H9 (cell line): ENCODE results near the gene NHS. TPM values are rescaled to one million over a fixed set of nuclear protein-coding genes. Genes with fewer than 3 reads are reported as not detected.

Experiments used
- DNase-seq: peaks from one replicate; pipeline ENCODE4 v3.0.0-alpha.2; 2017
- H2AFZ ChIP-seq: one replicate; pipeline ENCODE4 v1.6.1; 2013; ENCODE audit warnings: mild to moderate bottlenecking, low read length, control low read depth, moderate library complexity
- H2AK5ac ChIP-seq: 2 replicates; pipeline ENCODE4 v1.6.1; 2013; ENCODE audit warnings: low read length, control low read depth, mixed read lengths; ENCODE audit not compliant: insufficient read length
- H2BK120ac ChIP-seq: one replicate; pipeline ENCODE4 v1.6.1; 2013; ENCODE audit warnings: low read depth, mild to moderate bottlenecking, low read length, control low read depth, inconsistent platforms; ENCODE audit not compliant: poor library complexity, severe bottlenecking
- H2BK12ac ChIP-seq: 2 replicates; pipeline ENCODE4 v1.6.1; 2013; ENCODE audit warnings: low read length, control low read depth, mixed read lengths, low read depth; ENCODE audit not compliant: insufficient read length
- H2BK15ac ChIP-seq: 2 replicates; pipeline ENCODE4 v1.6.1; 2013; ENCODE audit warnings: low read depth, low read length, control low read depth
- H2BK20ac ChIP-seq: one replicate; pipeline ENCODE4 v1.6.1; 2013; ENCODE audit warnings: low read depth, mild to moderate bottlenecking, low read length, control low read depth, inconsistent platforms; ENCODE audit not compliant: poor library complexity, severe bottlenecking
- H2BK5ac ChIP-seq: 2 replicates; pipeline ENCODE4 v1.6.1; 2013; ENCODE audit warnings: low read length, control low read depth, mixed read lengths; ENCODE audit not compliant: insufficient read length
- H3K14ac ChIP-seq: 2 replicates; pipeline ENCODE4 v1.6.1; 2013; ENCODE audit warnings: low read length, control low read depth; ENCODE audit not compliant: insufficient read depth
- H3K18ac ChIP-seq: 2 replicates; pipeline ENCODE4 v1.6.1; 2013; ENCODE audit warnings: low read depth, mild to moderate bottlenecking, mixed read lengths, low read length, control low read depth; ENCODE audit not compliant: insufficient read length
- H3K23ac ChIP-seq: 2 replicates; pipeline ENCODE4 v1.6.1; 2013; ENCODE audit warnings: low read length, control low read depth, mixed read lengths, low read depth; ENCODE audit not compliant: insufficient read length
- H3K23me2 ChIP-seq: 2 replicates; pipeline ENCODE4 v1.6.1; 2013; ENCODE audit warnings: low read depth, mild to moderate bottlenecking, mixed read lengths, low read length, control low read depth; ENCODE audit not compliant: insufficient read length, poor library complexity, severe bottlenecking
- H3K27ac ChIP-seq: 2 replicates; pipeline ENCODE4 v1.5.1; 2013; ENCODE audit warnings: low read length, control low read depth, mixed read lengths, low read depth; ENCODE audit not compliant: insufficient read length
- H3K27me3 ChIP-seq: 2 replicates; pipeline ENCODE4 v1.6.1; 2013; ENCODE audit warnings: low read length, control low read depth, inconsistent platforms; ENCODE audit not compliant: insufficient read depth
- H3K4ac ChIP-seq: 2 replicates; pipeline ENCODE4 v1.6.1; 2013; ENCODE audit warnings: low read depth, mild to moderate bottlenecking, control low read depth, inconsistent platforms, low read length, moderate library complexity
- H3K4me1 ChIP-seq: 2 replicates; pipeline ENCODE4 v1.6.1; 2013; ENCODE audit warnings: low read length, control low read depth, inconsistent platforms; ENCODE audit not compliant: insufficient read depth
- H3K4me2 ChIP-seq: 2 replicates; pipeline ENCODE4 v1.6.1; 2013; ENCODE audit warnings: low read length, control low read depth, mixed read lengths; ENCODE audit not compliant: insufficient read length, insufficient read depth
- H3K56ac ChIP-seq: 2 replicates; pipeline ENCODE4 v1.6.1; 2013; ENCODE audit warnings: low read depth, mild to moderate bottlenecking, mixed read lengths, low read length, control low read depth; ENCODE audit not compliant: insufficient read length
- H3K79me1 ChIP-seq: 2 replicates; pipeline ENCODE4 v1.6.1; 2013; ENCODE audit warnings: low read depth, mild to moderate bottlenecking, moderate library complexity, low read length, control low read depth, inconsistent platforms; ENCODE audit not compliant: insufficient read depth, poor library complexity, severe bottlenecking
- H3K79me2 ChIP-seq: 2 replicates; pipeline ENCODE4 v1.6.1; 2013; ENCODE audit warnings: low read length, control low read depth, inconsistent platforms; ENCODE audit not compliant: insufficient read depth
- H3K9ac ChIP-seq: 2 replicates; pipeline ENCODE4 v1.6.1; 2013; ENCODE audit warnings: low read length, control low read depth, mixed read lengths; ENCODE audit not compliant: insufficient read length; ENCODE audit errors: extremely low read depth
- H3K9me3 ChIP-seq: one replicate; pipeline ENCODE4 v1.6.1; 2013; ENCODE audit warnings: low read depth, low read length, inconsistent platforms; ENCODE audit not compliant: control insufficient read depth
- H3T11ph ChIP-seq: one replicate; pipeline ENCODE4 v1.6.1; 2013; ENCODE audit warnings: mild to moderate bottlenecking, low read length, control low read depth, inconsistent platforms
- H4K20me1 ChIP-seq: one replicate; pipeline ENCODE4 v1.6.1; 2013; ENCODE audit not compliant: control insufficient read depth, insufficient read length, insufficient read depth
- H4K5ac ChIP-seq: 2 replicates; pipeline ENCODE4 v1.6.1; 2013; ENCODE audit warnings: low read depth, mild to moderate bottlenecking, mixed read lengths, low read length, control low read depth; ENCODE audit not compliant: insufficient read length
- H4K8ac ChIP-seq: replicated peaks from 2 replicates; pipeline ENCODE4 v1.6.1; 2013; ENCODE audit warnings: low read length, control low read depth, mixed read lengths, low read depth; ENCODE audit not compliant: insufficient read length
- H4K91ac ChIP-seq: 2 replicates; pipeline ENCODE4 v1.6.1; 2013; ENCODE audit warnings: low read depth, mild to moderate bottlenecking, moderate library complexity, mixed read lengths, low read length, control low read depth; ENCODE audit not compliant: insufficient read length
- H3K27ac Mint-ChIP-seq, 3 experiments: 2 replicates in 2 of 3; 3 replicates in 1 of 3; pipeline ENCODE4 v1.8.0; 2020 to 2021; ENCODE audit warnings: mixed read lengths in 3 of 3, mild to moderate bottlenecking in 1 of 3, moderate library complexity in 1 of 3
- H3K27me3 Mint-ChIP-seq: 2 replicates; pipeline ENCODE4 v1.8.0; 2021; ENCODE audit warnings: low read depth, mild to moderate bottlenecking, moderate library complexity, mixed read lengths
- H3K36me3 Mint-ChIP-seq, 3 experiments: 2 replicates in 2 of 3; 3 replicates in 1 of 3; pipeline ENCODE4 v1.8.0; 2020 to 2021; ENCODE audit warnings: low read depth in 3 of 3, mixed read lengths in 3 of 3; ENCODE audit not compliant: insufficient read depth in 1 of 3
- H3K4me1 Mint-ChIP-seq, 2 experiments: 2 replicates each; pipeline ENCODE4 v1.8.0; 2020; ENCODE audit warnings: mixed read lengths in 2 of 2
- H3K4me3 Mint-ChIP-seq, 2 experiments: 2 replicates in 1 of 2; 3 replicates in 1 of 2; pipeline ENCODE4 v1.8.0; 2020 to 2021; ENCODE audit warnings: mild to moderate bottlenecking in 2 of 2, mixed read lengths in 2 of 2, moderate library complexity in 1 of 2
- H3K9me3 Mint-ChIP-seq, 2 experiments: 2 replicates in 1 of 2; 3 replicates in 1 of 2; pipeline ENCODE4 v1.8.0; 2020; ENCODE audit warnings: mild to moderate bottlenecking in 2 of 2, mixed read lengths in 2 of 2, moderate library complexity in 1 of 2
- CTCF ChIP-seq: fragments of 200-600 bp; sonication (generic); conservative IDR thresholded peaks from 3 replicates; pipeline ENCODE4 v1.8.0; 2021; ENCODE audit warnings: antibody characterized with exemption, mild to moderate bottlenecking
- WGBS: extraction: QIAGEN DNeasy Blood & Tissue Kit; methylation state at CpG from one replicate; pipeline ENCODE4 v1.1.7; 2013; ENCODE audit warnings: missing lambda C conversion rate, low lambda C conversion rate, mixed read lengths; ENCODE audit not compliant: insufficient read length; ENCODE audit errors: extremely low coverage; 5-methylcytosine and 5-hydroxymethylcytosine counted together
- total RNA-seq: library from RNA; stranded (reverse); gene quantifications from 2 replicates; pipeline ENCODE4 v1.2.1, GENCODE V29; 2021

The NHS gene
- total RNA-seq, 1 experiment from 2014 or later = 8.7 TPM

DNA sequence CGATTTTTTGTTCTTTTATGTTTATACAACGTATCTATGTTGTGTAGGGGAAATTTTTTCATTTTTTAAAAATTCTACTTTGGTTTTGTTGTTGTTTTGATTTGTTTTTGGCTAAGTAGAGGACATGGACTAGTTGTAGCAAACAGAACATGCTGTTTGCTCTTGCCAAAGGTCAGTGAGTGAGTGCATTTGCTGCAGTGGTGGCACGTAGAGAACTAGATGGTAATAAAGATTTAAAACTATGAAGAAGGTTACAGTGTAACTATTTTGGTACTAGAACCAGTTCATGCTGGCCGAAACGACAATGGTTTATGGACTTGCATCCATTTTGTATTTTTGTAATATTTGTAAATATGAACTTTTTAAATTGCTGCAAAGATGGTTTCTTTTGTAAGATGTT, 360.4 kb downstream of the NHS start:
- Histone ChIP-seq H2BK120ac (no peak overlapping the region), H3K23me2 (peaks cover 8% of the 10 kb centered on the region), H3K56ac (no peak overlapping the region), H4K5ac (no peak overlapping the region), H3K27ac (no peak overlapping the region), H2AK5ac (no peak overlapping the region), H4K8ac (no peak overlapping the region), H3K4me2 (no peak overlapping the region), H3K27me3 (no peaks in the 10 kb centered on the region), H2BK20ac (no peak overlapping the region), H3K79me2 (no peaks in the 10 kb centered on the region), H3K9me3 (no peaks in the 10 kb centered on the region), H4K20me1 (no peaks in the 10 kb centered on the region), H3K14ac (no peak overlapping the region), H2AFZ (no peak overlapping the region), H2BK5ac (no peak overlapping the region), H3K18ac (no peak overlapping the region), H2BK15ac (no peak overlapping the region), H2BK12ac (no peak overlapping the region), H3K4me1 (no peaks in the 10 kb centered on the region), H3K79me1 (no peaks in the 10 kb centered on the region), H3K23ac (no peak overlapping the region), H3K9ac (no peak overlapping the region), H3T11ph (no peak overlapping the region), H3K4ac (no peak overlapping the region), H4K91ac (no peak overlapping the region)
- H3K36me3 Mint-ChIP-seq = peaks cover 2 to 7% (median 2%) of the 10 kb centered on the region in 3 experiments; a peak in 4 of 7 replicates
- peaks cover 29% of the 10 kb centered on the region for H3K27me3 Mint-ChIP-seq
- DNase-seq = no peak
- no peak for TF ChIP-seq CTCF
- peaks cover 0 to 10% of the 10 kb centered on the region in 2 experiments; a peak in 1 of 5 replicates for H3K9me3 Mint-ChIP-seq
- no CpG with 5 or more reads among the region's 5 CpGs for WGBS
- H3K4me1 Mint-ChIP-seq = peaks cover 3 to 14% of the 10 kb centered on the region in 2 experiments; a peak in 2 of 4 replicates
- H3K4me3 Mint-ChIP-seq = no peak overlapping the region
- H3K27ac Mint-ChIP-seq = no peak overlapping the region
